Lower lobe of right lung (tissue), 2 donors: ENCODE data around the gene TRAF7. TPM values are rescaled to one million over a fixed set of nuclear protein-coding genes. Genes with fewer than 3 reads are reported as not detected.
A peak's percentile ranks its signal among the peaks of the same experiment; 100 is the strongest.
"Not testable (repeated sequence)": the region's sequence is repeated elsewhere in the genome, so short reads cannot be mapped to it uniquely, and the experiment has no call there.

ENCODE experiments used
- ATAC-seq, 2 donors: fragments of 200-7000 bp; cut with Tn5 transposase; one replicate each; pipeline ENCODE4 v1.9.1; 2020 to 2022; ENCODE audit warnings: mild to moderate bottlenecking in 2 of 2, moderate library complexity in 2 of 2
- DNase-seq: peaks from one replicate; pipeline ENCODE4 v3.0.0-alpha.2; 2020
- H3K27ac ChIP-seq: fragments of 200-600 bp; one replicate; pipeline ENCODE4 v1.8.0; 2022
- H3K27me3 ChIP-seq: fragments of 200-600 bp; one replicate; pipeline ENCODE4 v1.8.0; 2022; ENCODE audit warnings: low read depth
- H3K36me3 ChIP-seq: fragments of 200-600 bp; one replicate; pipeline ENCODE4 v1.8.0; 2022; ENCODE audit warnings: mild to moderate bottlenecking
- H3K4me1 ChIP-seq: fragments of 200-600 bp; one replicate; pipeline ENCODE4 v1.8.0; 2022
- H3K4me3 ChIP-seq: fragments of 200-600 bp; one replicate; pipeline ENCODE4 v1.8.0; 2022; ENCODE audit warnings: mild to moderate bottlenecking
- H3K9me3 ChIP-seq: fragments of 200-600 bp; one replicate; pipeline ENCODE4 v1.8.0; 2022
- CTCF ChIP-seq: fragments of 200-600 bp; IDR thresholded peaks from one replicate; pipeline ENCODE4 v1.8.0; 2022; ENCODE audit warnings: antibody characterized with exemption, mild to moderate bottlenecking
- intact Hi-C: fragments of 100-400 bp; cut with DNase I; formaldehyde crosslinking; loops from one replicate; pipeline ENCODE4 v1.11.0; 2022
- total RNA-seq: library from RNA; stranded (reverse); fragmentation: NEBNext Ultra II Directional; extraction: Animal tissue kit (Norgen Biotek cat#: 25700); gene quantifications from one replicate; pipeline ENCODE4 v1.2.1, GENCODE V29; 2021
- donor health status: DM: no; HTN: yes; CAD: no; lungs with severe emphysema.

TRAF7 gene
- total RNA-seq, 1 donor from 2014 or later: 61.9 TPM

GRCh38 chr16:2133797-2134196, 21.8 kb upstream of the TRAF7 start:
- H3K27me3 ChIP-seq, H3K4me3 ChIP-seq, intact Hi-C loops, H3K4me1 ChIP-seq, H3K9me3 ChIP-seq, H3K36me3 ChIP-seq, DNase-seq, ATAC-seq: not testable (repeated sequence)
- H3K27ac ChIP-seq: peak overlapping the region; percentile 18

DNA sequence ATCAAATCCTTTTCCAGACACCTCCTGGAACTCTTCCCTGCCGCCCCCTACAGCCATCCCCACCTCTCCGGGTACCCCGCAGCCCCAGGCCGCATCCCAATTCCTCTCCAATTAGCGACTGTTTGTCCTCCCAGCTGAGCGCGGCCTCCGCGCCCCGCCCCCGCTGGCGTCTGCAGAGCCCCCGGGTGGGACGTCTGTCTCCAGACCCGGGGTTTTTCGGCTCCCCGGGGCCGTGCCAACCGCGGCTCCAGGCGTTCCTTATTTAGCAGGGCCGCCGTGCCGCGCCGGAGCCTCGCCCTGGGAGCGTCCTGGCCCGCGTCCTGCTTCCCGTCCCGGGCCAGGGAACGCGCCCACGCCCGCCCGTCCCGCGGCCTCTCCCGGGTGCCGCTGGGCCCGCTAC, 20.5 kb upstream of the TRAF7 start:
- ATAC-seq, intact Hi-C loops, H3K9me3 ChIP-seq, H3K27me3 ChIP-seq, H3K36me3 ChIP-seq, DNase-seq, H3K4me1 ChIP-seq: not testable (repeated sequence)
- peak overlapping the region; percentile 46 for H3K27ac ChIP-seq
- H3K4me3 ChIP-seq: peak overlapping the region; percentile 51

- intact Hi-C loops, H3K36me3 ChIP-seq, H3K4me1 ChIP-seq, H3K27me3 ChIP-seq, H3K9me3 ChIP-seq: not testable (repeated sequence)
- peak; percentile 89 to 91 for ATAC-seq
- Histone ChIP-seq H3K4me3 (peak within 1 kb of the TSS; percentile 51), H3K27ac (peak within 1 kb of the TSS; percentile 64)
- DNase-seq: peak; percentile 99
Observed at GRCh38 chr16:2135770-2136490, 19.7 kb upstream of the TRAF7 start, which contains the start of gene PKD1. Gene PKD1, minus strand, starts transcription at chr16:2135898. Its CDS starts 209 bp downstream, at chr16:2135689.

- no peaks in the 10 kb centered on the region for H3K9me3 ChIP-seq
- H3K4me1 ChIP-seq: peaks cover 7% of the 10 kb centered on the region
- H3K4me3 ChIP-seq: no peak overlapping the region
- no peak for DNase-seq
- H3K27me3 ChIP-seq: no peaks in the 10 kb centered on the region
- intact Hi-C loops: loop anchor here (10.0 kb wide), 1 partner anchor 118 kb away; the partner anchor contains the start of gene NHERF2
- H3K27ac ChIP-seq: no peak overlapping the region
- no peak for ATAC-seq
- TF ChIP-seq CTCF: no peak
- no peaks in the 10 kb centered on the region for H3K36me3 ChIP-seq
Observed at GRCh38 chr16:2142942-2143877, 12.4 kb upstream of the TRAF7 start.

DNA sequence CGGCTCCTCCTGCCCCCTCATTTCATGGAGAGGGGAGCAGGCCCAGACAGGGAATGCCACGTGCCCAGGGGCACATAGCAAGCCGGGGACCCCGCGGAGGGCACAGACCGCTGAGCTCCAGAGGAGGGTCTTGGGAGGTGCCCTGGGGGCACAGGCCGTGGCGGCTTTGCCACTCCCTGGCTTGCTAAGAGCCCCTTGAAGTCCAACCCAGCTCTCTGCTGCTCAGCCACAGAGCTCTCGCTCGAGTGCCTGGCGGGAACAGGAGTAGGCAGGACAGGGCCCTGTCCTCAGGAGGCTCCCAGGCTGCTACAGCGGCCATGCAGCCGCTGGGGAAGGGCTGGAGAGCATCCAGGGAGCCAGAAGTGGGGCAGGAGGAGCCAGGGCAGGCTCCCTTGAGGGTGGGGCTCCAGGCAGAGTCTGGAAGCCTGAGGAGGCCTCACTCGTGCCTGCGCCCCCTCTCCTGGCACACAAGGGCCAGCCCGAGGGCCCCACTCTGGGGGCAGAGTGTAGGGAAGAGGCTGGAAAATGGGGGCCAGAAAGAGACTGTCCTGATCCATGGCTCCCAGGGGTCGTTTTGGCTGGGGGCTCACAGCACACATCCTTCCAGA, 11.6 kb upstream of the TRAF7 start:
- H3K4me3 ChIP-seq: no peak overlapping the region
- H3K4me1 ChIP-seq: peaks cover 13% of the 10 kb centered on the region
- H3K36me3 ChIP-seq: no peaks in the 10 kb centered on the region
- DNase-seq (no peak), ATAC-seq (no peak)
- TF ChIP-seq CTCF: no peak
- no peaks in the 10 kb centered on the region for H3K9me3 ChIP-seq
- intact Hi-C loops: loop anchor here (10.0 kb wide), 1 partner anchor 119 kb away; the partner anchor contains the start of gene NHERF2
- no peak overlapping the region for H3K27ac ChIP-seq
- no peaks in the 10 kb centered on the region for H3K27me3 ChIP-seq

- TF ChIP-seq CTCF: no peak
- H3K4me1 ChIP-seq: peaks cover 27% of the 10 kb centered on the region
- DNase-seq: no peak
- no peaks in the 10 kb centered on the region for H3K9me3 ChIP-seq
- no peak overlapping the region for H3K4me3 ChIP-seq
- no peak overlapping the region for H3K27ac ChIP-seq
- ATAC-seq: no peak
- no peaks in the 10 kb centered on the region for H3K27me3 ChIP-seq
- H3K36me3 ChIP-seq: no peaks in the 10 kb centered on the region
- intact Hi-C loops: loop anchor here (10.0 kb wide), 1 partner anchor 121 kb away; the partner anchor contains the start of gene NHERF2
Observed at GRCh38 chr16:2145843-2146242, 9.7 kb upstream of the TRAF7 start.
